T-helper 22 cell (primary cell): ENCODE data around the gene FAM199X.
"Not testable (repeated sequence)": the region's sequence is repeated elsewhere in the genome, so short reads cannot be mapped to it uniquely, and the experiment has no call there.

Experiments used
- DNase-seq: peaks from one replicate; pipeline ENCODE4 v3.0.0-alpha.2; 2020; ENCODE audit warnings: low read depth

The FAM199X gene

GRCh38 chrX:104189837-104190236, 23.6 kb downstream of the FAM199X start:
- no peak for DNase-seq

GRCh38 chrX:104193485-104193884, 27.2 kb downstream of the FAM199X start:
- no peak for DNase-seq

- no peak for DNase-seq
Measured at GRCh38 chrX:104195013-104195412, 28.8 kb downstream of the FAM199X start.

GRCh38 chrX:104195489-104196084, 29.3 kb downstream of the FAM199X start:
- no peak for DNase-seq

- no peak for DNase-seq
Measured at GRCh38 chrX:104205548-104205947, 39.3 kb downstream of the FAM199X start.

GRCh38 chrX:104211187-104211586, 44.9 kb downstream of the FAM199X start:
- DNase-seq: no peak

- DNase-seq: not testable (repeated sequence)
Measured at GRCh38 chrX:104230060-104230459, 63.8 kb downstream of the FAM199X start.
